ENCODE data around the gene CAPN14.

Gene CAPN14

GRCh38 chr2:31251018-31251417, 33.7 kb upstream of the CAPN14 start:
- TF ChIP-seq, protein P1, sequence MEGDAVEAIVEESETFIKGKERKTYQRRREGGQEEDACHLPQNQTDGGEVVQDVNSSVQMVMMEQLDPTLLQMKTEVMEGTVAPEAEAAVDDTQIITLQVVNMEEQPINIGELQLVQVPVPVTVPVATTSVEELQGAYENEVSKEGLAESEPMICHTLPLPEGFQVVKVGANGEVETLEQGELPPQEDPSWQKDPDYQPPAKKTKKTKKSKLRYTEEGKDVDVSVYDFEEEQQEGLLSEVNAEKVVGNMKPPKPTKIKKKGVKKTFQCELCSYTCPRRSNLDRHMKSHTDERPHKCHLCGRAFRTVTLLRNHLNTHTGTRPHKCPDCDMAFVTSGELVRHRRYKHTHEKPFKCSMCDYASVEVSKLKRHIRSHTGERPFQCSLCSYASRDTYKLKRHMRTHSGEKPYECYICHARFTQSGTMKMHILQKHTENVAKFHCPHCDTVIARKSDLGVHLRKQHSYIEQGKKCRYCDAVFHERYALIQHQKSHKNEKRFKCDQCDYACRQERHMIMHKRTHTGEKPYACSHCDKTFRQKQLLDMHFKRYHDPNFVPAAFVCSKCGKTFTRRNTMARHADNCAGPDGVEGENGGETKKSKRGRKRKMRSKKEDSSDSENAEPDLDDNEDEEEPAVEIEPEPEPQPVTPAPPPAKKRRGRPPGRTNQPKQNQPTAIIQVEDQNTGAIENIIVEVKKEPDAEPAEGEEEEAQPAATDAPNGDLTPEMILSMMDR (IDR thresholded peaks at IDR 0.05; ENCODE audit: insufficient read depth, low read depth, low read length, missing control alignments): no peak
- no peak for DNase-seq (ENCODE audit: low read depth)
- no peak overlapping the region for H3K4me3 ChIP-seq (ENCODE audit: low read depth, low read length)

DNA sequence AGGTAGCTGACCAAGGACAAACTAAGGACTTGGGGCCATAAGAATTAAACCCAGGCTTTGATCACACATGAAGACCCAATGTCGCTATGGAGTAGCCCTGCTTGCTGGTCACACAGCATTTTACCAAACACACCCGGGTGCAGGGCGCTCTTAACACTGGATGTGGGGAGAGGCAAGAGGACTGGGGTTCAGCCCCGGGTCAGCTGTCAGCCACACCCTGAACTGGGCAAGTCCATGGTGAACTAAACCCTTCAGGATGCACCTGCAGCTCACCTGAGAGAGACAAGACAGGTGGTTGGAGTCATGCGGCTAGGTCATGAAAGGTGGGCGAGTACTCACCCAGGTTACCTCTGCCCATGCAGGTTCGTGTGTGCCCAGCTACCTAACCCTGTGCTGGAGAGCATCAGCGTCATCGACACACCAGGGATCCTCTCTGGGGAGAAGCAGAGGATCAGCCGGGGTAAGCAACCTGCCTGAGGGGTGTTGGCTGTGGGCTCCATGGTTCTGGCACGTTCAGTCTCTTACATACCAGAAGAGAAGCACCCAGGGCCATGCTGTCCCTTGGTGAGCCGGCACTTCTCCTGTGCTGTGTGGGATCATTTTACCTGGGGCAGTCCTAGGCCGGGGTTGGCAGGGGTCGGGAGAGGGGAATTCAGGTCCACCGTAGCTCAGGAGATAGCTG, 31.8 kb upstream of the CAPN14 start:
- H3K4me3 ChIP-seq (ENCODE audit: low read depth, low read length): no peak overlapping the region
- DNase-seq (ENCODE audit: low read depth): no peak
- TF ChIP-seq, protein P1 (IDR thresholded peaks at IDR 0.05; ENCODE audit: insufficient read depth, low read depth, low read length, missing control alignments): no peak

DNA sequence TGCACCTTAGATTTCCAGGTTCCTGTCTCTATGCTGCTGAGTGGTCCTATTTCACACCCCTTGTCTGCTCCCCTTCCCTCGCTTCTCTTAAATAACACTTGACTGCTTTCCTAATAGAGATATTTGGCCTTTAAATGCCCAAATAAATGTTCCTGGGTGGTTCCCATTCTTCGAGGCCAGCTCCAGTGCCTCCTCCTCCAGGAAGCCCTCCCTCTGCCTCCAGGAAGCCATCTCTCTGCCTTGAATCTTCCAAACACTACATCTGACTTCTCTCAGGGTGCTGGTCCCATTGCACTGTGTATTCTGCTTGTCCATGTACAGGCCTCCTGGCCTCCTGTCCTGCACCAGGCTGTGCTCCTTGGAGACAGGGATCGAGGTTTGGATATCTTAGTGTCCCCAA, 30.8 kb upstream of the CAPN14 start:
- no peak for DNase-seq (ENCODE audit: low read depth)
- TF ChIP-seq, protein P1 (IDR thresholded peaks at IDR 0.05; ENCODE audit: insufficient read depth, low read depth, low read length, missing control alignments): no peak
- H3K4me3 ChIP-seq (ENCODE audit: low read depth, low read length): no peak overlapping the region

- no peak for DNase-seq (ENCODE audit: low read depth)
- no peak overlapping the region for H3K4me3 ChIP-seq (ENCODE audit: low read depth, low read length)
- TF ChIP-seq, protein P1 (IDR thresholded peaks at IDR 0.05; ENCODE audit: insufficient read depth, low read depth, low read length, missing control alignments): no peak
These were observed 30.4 kb upstream of the CAPN14 start for GRCh38 chr2:31247711-31248110.

DNA sequence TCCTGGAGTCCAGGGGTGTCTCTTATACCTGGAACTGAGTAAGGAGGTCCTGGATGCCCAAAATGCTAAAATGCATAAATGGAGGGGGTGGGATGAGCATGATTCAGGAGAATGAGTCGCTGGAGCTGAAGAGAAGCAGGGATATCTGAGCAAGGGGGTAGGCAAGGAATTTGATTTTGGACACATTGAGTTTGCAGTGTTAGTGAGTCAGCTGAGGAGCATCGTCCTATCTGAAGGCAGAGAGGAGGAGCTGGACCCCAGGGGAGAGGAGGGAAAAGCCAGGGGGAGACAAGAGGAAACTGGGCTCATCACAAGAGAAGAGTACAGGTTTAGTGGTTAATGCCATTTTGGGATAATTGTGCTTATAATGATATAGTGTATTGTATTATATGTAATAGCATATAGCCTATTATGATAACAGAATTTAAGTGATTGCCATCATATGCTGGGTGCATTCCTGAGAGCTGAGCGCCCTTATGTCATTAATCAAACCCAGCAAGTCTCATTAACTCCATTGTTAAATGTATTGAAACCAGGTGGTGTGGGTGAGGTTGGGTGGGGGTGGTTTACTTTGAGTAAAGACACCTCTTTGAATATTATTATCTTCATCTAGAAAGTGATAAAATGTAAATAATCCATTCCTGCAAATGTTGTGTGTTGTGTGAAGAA, 29.0 kb upstream of the CAPN14 start:
- no peak overlapping the region for H3K4me3 ChIP-seq (ENCODE audit: low read depth, low read length)
- TF ChIP-seq, protein P1 (IDR thresholded peaks at IDR 0.05; ENCODE audit: insufficient read depth, low read depth, low read length, missing control alignments): no peak
- DNase-seq (ENCODE audit: low read depth): no peak

- TF ChIP-seq, protein P1 (IDR thresholded peaks at IDR 0.05; ENCODE audit: insufficient read depth, low read depth, low read length, missing control alignments): no peak
- H3K4me3 ChIP-seq (ENCODE audit: low read depth, low read length): no peak overlapping the region
- no peak for DNase-seq (ENCODE audit: low read depth)
These were observed 26.8 kb upstream of the CAPN14 start for GRCh38 chr2:31244101-31244500.

Data from GM12865 (cell line).